Inflammatory macrophage treated with lipopolysaccharide for 1 hour (primary cell): ENCODE data around the gene KCNK17.

ENCODE experiments used
- DNase-seq, 2 donors: peaks; one replicate each; pipeline ENCODE4 v3.0.0-alpha.2; 2020 to 2022

KCNK17 gene

GRCh38 chr6:39335780-39336545, 21.7 kb upstream of the KCNK17 start:
- peak in 1 of 2 donors; percentile 12 for DNase-seq

DNA sequence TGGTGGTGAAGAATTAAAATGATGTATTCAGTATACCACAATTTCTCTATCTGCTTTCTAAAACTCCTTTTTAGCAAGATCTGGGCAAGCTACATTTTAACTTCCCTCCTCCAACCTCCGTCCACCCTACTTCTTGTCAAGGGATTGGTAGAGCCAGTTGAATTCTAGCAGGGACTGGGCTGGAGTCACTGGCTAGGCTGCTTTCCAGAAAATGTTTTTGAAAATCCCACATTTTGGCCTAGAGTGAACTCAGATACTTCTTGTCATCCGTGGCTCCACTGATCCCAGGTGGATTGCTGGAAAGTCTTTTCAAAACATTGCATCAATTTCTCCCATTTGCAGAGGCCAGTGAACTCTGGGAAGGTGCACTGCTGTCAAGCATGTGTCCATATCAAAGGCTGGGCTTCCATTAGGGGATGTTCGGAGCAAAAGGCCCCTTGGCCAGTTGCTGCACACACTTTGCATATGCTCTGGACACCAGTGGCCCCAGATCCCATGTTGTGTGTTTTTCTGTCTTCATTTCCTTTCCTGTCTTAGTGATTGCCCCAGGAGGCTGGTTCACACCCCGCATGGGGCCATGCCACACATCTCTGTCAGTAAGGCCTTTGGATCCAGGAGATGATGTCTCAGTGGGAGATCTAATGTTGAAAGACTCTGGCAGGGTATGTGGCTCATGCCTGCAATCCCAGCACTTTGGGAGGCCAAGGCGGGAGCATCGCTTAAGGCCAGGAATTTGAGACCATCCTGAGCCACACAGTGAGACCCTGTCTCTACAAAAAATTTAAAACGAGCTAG, 19.6 kb upstream of the KCNK17 start:
- DNase-seq = no peak

DNA sequence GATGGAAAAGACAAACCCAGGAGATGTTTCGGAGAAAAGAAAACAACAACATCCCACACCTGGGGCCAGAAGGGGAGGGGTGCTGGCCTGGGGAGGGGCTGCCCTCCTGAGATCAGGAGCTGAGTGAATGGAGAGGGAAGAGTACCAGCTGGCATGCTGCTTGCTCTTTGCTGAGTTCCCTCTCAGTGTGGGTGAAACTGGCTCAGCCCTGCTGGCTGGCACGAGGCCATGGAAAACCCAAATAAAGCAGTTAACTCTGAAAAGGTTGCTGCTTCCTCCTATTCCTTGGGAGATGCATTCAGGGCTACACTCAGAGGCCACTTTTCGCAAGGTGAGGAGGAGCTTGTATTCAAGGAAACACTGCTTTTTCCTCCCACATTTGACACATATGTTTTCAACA, 16.3 kb upstream of the KCNK17 start:
- peak; percentile 23 to 29 for DNase-seq

DNA sequence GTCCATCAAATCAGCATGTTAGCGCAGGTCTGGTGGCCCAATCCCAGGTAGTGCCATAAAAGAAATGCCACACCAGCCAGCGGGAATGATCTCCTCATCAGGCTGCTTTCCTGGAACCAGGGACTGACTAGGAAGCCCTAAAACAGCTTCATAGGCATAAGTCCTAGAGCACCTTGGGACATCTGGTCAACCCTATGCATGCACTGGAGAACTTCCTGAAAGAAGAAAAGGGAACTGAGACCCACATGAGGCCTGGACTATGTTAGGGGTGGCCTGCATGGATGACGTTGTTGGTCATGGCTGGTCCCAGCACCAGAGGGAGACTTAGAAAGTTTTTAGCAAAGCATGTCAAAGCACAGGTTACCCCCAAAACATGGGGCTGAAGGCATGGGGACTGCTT, 15.8 kb upstream of the KCNK17 start:
- DNase-seq = peak; percentile 57 to 78

DNA sequence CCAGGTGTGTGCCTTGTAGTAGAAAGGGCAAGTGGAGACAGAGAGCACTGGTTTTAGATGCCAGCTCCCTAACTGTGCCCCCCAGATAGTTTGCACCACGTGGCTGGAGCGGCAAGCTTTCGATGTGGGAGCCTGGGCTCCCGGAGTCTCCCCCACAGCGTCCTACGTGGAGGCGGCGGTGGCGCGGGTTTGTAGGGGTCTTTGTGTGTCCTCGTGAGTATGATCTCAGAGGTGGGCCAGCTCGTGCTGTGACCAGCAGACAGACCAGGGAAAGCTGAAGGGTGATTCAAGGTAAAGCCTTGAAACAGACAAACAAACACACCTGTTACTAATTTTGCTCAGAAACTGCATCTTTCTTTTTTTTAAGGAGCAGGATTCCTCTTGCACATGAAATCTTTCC, 13.8 kb upstream of the KCNK17 start:
- DNase-seq = no peak

- no peak for DNase-seq
Observed at GRCh38 chr6:39327507-39327906, 13.3 kb upstream of the KCNK17 start.

- DNase-seq = no peak
Observed at GRCh38 chr6:39322306-39322850, 8.2 kb upstream of the KCNK17 start, which contains the start of gene KCNK16. KCNK16 (minus strand) TSS chr6:39322702; CDS start chr6:39322540, 162 bp downstream.

GRCh38 chr6:39321761-39322160, 7.5 kb upstream of the KCNK17 start:
- DNase-seq = peak in 1 of 2 donors; percentile 10

DNA sequence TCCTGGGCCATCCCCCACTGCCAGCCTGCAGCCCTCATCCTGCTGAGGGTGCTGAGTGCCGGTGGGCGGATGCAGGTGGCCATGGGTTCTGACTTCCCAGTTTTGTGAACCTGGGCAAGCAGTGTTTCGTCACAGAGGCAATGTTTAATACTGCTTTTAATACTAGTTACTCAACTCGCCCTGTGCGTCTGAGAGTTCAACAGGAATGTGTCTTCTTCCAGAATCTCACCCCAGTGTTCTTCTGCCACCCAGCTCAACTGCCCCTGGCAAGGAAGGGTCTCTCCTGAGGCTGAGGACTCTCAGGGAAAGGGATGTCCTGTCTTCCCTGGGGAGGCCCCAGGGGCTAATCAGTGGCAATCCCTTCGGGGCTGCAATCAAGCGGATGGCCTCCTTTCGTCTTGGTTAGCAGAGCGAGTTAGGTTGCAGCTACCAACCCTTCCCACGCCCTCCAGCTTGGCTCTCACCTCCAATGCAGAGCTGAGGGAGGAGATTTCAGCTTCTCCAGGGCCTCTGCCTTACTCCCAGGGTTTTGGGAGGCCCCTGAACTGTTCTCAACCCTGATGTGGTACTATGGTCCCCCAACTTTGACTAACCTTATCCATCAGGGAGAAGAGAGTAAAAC, 6.3 kb upstream of the KCNK17 start:
- DNase-seq = no peak

DNA sequence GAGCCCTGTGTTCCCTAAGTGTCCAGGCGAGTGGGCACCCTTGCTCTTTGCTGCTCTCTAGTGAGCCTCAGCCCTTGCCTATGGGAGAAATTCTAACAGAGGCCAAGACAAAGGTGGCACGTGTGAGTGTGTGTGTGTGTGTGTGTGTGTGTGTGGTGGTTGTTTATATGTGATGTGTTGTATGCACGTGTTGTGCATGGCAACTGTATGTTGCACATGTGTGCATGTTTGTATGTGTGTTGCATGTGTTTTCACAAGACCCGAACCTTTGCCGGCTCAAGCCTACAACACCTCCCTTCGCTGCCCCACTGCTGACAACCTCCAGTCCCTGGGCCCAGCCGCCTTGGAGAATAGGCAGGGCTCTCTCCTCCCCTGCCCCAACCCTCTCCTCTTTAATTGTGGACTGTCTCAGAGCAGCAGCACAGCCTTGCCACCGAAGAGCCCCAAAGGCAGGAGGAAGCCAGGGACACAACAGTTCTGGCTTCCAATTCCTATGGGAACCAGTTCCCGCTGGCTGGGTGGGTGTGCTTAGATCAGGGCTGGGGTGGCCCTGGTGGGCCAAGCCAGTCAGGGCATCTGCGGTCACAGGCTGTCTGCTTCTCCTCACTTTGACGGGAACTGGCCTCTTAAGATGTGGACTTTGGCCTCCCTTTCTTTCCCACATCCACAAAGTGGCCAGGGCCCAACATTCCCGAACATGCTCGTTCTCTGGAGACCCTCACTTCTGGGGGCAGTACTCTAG, 5.6 kb upstream of the KCNK17 start:
- DNase-seq = no peak

DNA sequence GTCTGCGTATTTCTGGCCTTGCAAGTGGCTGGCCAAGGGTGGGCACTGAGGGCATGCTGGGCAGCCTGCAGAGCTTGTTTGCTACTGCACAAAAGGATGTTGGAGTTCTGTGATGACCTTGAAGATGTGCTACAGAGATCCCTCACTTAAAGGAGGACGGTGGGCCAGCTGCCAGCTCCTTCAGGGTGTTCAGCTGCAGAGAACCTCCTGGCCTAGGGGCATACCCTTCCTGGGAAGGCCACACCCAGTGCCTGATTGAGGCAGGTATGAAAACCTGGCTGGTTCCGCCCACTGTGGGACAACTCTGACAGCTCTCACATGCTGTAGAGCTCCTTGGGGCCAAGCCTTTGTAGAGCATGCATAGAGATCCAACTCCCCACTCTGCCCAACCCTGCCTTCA, 3.0 kb upstream of the KCNK17 start:
- no peak for DNase-seq

DNA sequence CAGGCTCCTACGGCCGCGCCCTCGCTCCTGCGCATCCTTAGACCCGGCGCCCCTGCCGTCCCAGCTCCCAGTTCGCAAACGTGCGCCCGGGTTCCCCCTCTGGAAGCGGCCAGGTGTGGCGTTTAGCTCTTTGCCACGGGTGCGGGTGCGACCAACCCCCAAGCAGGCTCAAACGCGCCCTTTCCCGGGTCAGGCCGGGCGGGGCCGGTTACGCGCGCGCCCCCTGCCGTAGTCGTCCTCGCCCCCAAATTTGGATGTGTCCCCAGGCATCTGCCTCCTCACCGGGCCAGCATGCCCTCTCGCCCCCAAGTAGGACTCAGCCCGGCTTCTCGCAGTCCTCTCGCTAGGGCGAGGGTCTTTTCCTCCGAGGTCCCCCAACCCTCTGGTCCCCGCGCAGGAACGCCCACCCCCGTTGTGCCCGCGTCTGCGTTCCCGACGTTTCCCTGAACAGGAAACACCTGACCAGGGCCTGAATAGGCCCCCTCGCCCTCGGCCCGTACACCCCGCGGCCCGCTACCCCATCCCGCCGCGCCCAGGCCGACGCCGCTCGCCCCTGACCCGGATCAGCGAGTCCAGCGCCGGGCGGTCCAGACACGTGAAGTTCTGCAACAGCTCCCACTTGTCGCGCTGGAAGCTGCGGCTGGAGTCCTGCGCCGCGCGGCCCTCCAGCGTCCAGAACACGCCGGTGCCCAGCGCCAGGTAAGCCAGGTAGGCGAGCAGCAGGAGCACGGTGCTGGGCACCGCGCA, 520 bp downstream of the KCNK17 start:
- no peak for DNase-seq

- no peak for DNase-seq
Observed at GRCh38 chr6:39312912-39313525, 1.2 kb downstream of the KCNK17 start.

- no peak for DNase-seq
Observed at GRCh38 chr6:39310542-39310941, 3.7 kb downstream of the KCNK17 start.

GRCh38 chr6:39309942-39310531, 4.2 kb downstream of the KCNK17 start:
- peak; percentile 25 to 84 for DNase-seq

- DNase-seq = no peak
Observed at GRCh38 chr6:39307462-39307861, 6.8 kb downstream of the KCNK17 start.

DNA sequence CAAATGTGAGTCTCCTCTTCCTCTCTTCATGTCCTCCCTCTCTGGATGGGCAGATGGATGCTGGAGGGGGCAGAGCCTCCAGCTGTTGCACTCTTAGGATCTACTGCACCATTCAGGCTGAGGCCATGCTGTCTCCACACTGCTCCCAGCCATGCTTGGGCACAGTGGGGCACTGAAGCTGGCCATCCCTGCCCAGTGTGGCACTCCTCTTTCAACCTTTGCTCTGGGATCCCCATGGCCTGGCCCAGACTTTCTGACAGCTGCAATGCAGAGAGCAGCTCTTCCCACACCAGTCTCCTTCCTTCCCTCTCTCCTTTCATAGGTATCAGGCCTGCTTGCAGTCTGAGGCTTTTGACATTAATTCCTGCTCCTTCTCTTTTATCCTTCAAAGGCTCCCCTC, 9.3 kb downstream of the KCNK17 start:
- DNase-seq = no peak

DNA sequence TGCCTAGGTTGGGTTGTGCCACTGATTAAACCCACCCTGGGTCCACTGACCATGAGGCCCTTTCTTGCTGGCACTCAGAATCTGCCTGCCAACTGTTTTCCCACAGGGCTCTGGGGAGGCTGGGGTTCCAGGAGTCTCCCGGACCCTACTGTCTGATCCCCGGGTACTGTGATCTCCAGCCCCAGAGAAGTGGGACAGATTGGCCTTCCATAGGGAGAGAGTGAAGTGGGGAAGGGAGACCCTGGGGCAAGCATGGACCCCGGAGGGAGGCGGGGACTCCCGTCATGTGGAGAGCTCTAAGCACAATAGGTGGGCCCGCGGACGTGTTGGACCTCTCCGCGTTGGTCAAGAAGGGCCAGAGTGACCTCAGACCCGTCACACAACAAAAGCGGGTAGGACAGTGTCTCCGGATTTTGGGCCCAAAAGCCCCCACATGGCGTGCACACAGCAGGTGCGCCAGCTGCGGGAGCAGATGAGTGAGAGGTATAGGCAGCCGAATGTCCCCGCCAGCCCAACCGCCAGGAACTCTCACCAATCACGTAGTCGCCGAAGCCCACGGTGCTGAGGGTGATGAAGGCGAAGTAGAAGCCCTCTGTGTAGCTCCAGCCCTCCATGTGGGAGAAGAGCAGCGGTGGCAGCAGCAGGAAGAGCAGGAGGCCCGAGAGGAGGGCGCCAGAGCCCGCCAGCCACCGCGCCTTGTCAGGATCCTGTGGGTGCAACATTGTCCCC, 10.6 kb downstream of the KCNK17 start:
- DNase-seq = no peak

DNA sequence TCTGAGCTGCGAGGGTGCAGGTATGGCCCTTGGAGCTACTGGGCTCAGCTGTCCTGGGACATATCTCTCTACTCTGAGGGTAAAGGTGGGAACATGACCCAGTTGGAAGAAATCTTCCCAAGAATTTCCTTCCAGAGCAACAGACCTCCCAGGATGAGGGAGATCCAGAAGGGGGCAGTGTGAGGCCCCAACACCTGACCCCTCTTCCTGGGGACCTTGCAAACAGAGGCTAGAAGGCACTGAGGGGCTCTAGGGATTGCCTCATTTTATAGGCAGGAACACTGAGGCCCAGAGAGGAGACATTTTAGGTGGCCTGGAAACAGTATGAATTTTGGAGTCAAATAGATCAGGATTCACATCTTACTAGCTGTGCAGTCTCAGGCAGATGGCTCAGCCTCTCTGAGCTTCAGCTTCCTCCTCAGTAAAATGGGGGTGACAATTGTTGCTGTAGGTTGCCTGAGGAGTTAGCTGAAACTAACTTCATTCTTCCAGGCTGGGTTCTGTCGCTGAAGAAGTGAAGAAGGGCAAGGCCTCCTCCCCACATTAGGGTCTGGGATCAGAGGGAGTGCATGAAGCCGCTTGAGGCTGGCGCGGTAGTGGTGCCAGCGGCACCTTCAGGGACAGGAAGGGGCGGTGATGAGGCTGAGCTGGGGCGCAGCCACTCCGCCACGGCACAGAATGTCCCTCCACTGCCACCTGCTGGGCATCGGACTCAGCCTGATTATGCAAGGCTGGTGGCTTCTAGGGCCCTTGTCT, 11.4 kb downstream of the KCNK17 start:
- DNase-seq = peak; percentile 60 to 94

GRCh38 chr6:39302011-39302410, 12.2 kb downstream of the KCNK17 start:
- no peak for DNase-seq
